H1 (cell line): ENCODE data around the gene KLHL17. TPM values are rescaled to one million over a fixed set of nuclear protein-coding genes. Genes with fewer than 3 reads are reported as not detected.

Experiments
- CHD7 ChIP-seq: fragments of 300-600 bp; sonication (generic); IDR thresholded peaks from 2 replicates; pipeline ENCODE4 v1.7.1; 2012; ENCODE audit warnings: low read length, moderate library complexity, mild to moderate bottlenecking, inconsistent platforms; ENCODE audit not compliant: insufficient replicate concordance
- polyA plus RNA-seq, 7 experiments: library from polyadenylated mRNA; depleted of rRNA in 3 of 7; stranded (reverse) in 5 of 7; unstranded in 2 of 7; fragments of >200 nt in 5 of 7; fragments of 200-250 nt in 2 of 7; gene quantifications; 1 replicate in 5 of 7; 2 replicates in 1 of 7; 4 replicates in 1 of 7; pipeline versions ENCODE4 v1.2.1 to v1.2.3, GENCODE V29; 2011 to 2013; ENCODE audit warnings: missing spikeins in 2 of 7, mixed read lengths in 2 of 7
- total RNA-seq: library from RNA; stranded (reverse); fragmentation: NEBNext Ultra II Directional; extraction: Animal tissue kit (Norgen Biotek cat#: 25700); gene quantifications from 2 replicates; pipeline ENCODE4 v1.2.1, GENCODE V29; 2021

KLHL17 gene
- total and polyA plus RNA-seq, 2 of the 8 experiments (the other 6 are each of a cell fraction or from before 2014, with no cell fraction given), result 32.6 to 36.1 TPM

GRCh38 chr1:917076-917459, 43.3 kb upstream of the KLHL17 start (continued):
- no peak for TF ChIP-seq CHD7
